K562 (cell line): ENCODE data around the gene WDR46. TPM values are rescaled to one million over a fixed set of nuclear protein-coding genes. Genes with fewer than 3 reads are reported as not detected.

Experiments
- BRD9 ChIP-seq: fragments of 450-650 bp; IDR thresholded peaks from 2 replicates; pipeline ENCODE4 v1.6.1; 2018; ENCODE audit warnings: low read depth; ENCODE audit not compliant: partially characterized antibody
- FOXM1 ChIP-seq, 2 experiments: fragments of 450-650 bp in 1 of 2; sonication (generic) in 1 of 2; formaldehyde crosslinking in 1 of 2; IDR thresholded peaks; 2 replicates each; pipeline versions ENCODE4 v1.6.1 to v1.9.0; 2017 to 2022; ENCODE audit warnings: low read depth in 2 of 2, mild to moderate bottlenecking in 2 of 2, missing genetic modification reagents in 1 of 2, moderate library complexity in 1 of 2
- FUS ChIP-seq: fragments of 200-400 bp; formaldehyde crosslinking; optimal IDR thresholded peaks from 2 replicates; pipeline ENCODE3; 2017; ENCODE audit warnings: low read depth, low read length
- GTF2F1 ChIP-seq: IDR thresholded peaks from 2 replicates; pipeline ENCODE4 v1.6.1; 2011; ENCODE audit warnings: low read depth, low read length, improper control_type of control experiment
- HNRNPK ChIP-seq: fragments of 200-400 bp; formaldehyde crosslinking; IDR thresholded peaks from one replicate; pipeline ENCODE4 v1.6.1; 2018; ENCODE audit warnings: mild to moderate bottlenecking, low read depth, low read length; ENCODE audit not compliant: poor library complexity, severe bottlenecking
- JUNB ChIP-seq: fragments of 450-650 bp; formaldehyde crosslinking; conservative IDR thresholded peaks from 2 replicates; pipeline ENCODE4 v1.4.0; 2020; ENCODE audit warnings: mild to moderate bottlenecking
- PCBP1 ChIP-seq: fragments of 200-400 bp; formaldehyde crosslinking; IDR thresholded peaks from 2 replicates; pipeline ENCODE4 v1.6.1; 2018; ENCODE audit warnings: mild to moderate bottlenecking, low read depth, low read length; ENCODE audit not compliant: poor library complexity, severe bottlenecking
- PHF8 ChIP-seq: fragments of 200-600 bp; sonication (generic); IDR thresholded peaks from 2 replicates; pipeline ENCODE4 v1.6.1; 2012; ENCODE audit warnings: mixed run types, mild to moderate bottlenecking, inconsistent platforms, low read length, moderate library complexity, borderline replicate concordance
- PHTF2 ChIP-seq: fragments of 250-450 bp; sonication (Bioruptor Pico); IDR thresholded peaks from 2 replicates; pipeline ENCODE4 v1.5.0; 2021; ENCODE audit warnings: mild to moderate bottlenecking
- SIX5 ChIP-seq, 2 experiments: IDR thresholded peaks; 2 replicates each; pipeline ENCODE4 v1.6.1; 2011; ENCODE audit warnings: low read length in 2 of 2, borderline replicate concordance in 1 of 2, low read depth in 1 of 2, mild to moderate bottlenecking in 1 of 2, moderate library complexity in 1 of 2; ENCODE audit not compliant: insufficient read depth in 1 of 2
- SP1 ChIP-seq: sonication (generic); formaldehyde crosslinking; IDR thresholded peaks from 2 replicates; pipeline ENCODE4 v1.8.1; 2022; ENCODE audit warnings: mild to moderate bottlenecking, missing genetic modification reagents
- SUPT5H ChIP-seq: fragments of 450-650 bp; IDR thresholded peaks from 2 replicates; pipeline ENCODE4 v1.6.1; 2016
- TCFL5 ChIP-seq: fragments of 250-450 bp; sonication (Bioruptor Pico); conservative IDR thresholded peaks from 2 replicates; pipeline ENCODE4 v1.6.1; 2021; ENCODE audit warnings: mild to moderate bottlenecking, moderate library complexity, matching md5 sums
- XRCC5 ChIP-seq: fragments of 200-400 bp; formaldehyde crosslinking; IDR thresholded peaks from 2 replicates; pipeline ENCODE4 v1.6.1; 2017; ENCODE audit warnings: low read depth, mild to moderate bottlenecking, low read length
- ZBTB7A ChIP-seq: IDR thresholded peaks from 2 replicates; pipeline ENCODE4 v1.6.1; 2011; ENCODE audit warnings: low read depth, mild to moderate bottlenecking, low read length, moderate library complexity, borderline replicate concordance; ENCODE audit not compliant: control insufficient read depth
- ZC3H8 ChIP-seq: fragments of 450-650 bp; IDR thresholded peaks from 2 replicates; pipeline ENCODE4 v1.6.1; 2017
- ZFP1 ChIP-seq: fragments of 450-650 bp; formaldehyde crosslinking; IDR thresholded peaks from 2 replicates; pipeline ENCODE4 v1.4.0; 2020; ENCODE audit warnings: mild to moderate bottlenecking, mixed read lengths
- ZNF143 ChIP-seq: sonication (generic); formaldehyde crosslinking; IDR thresholded peaks from 2 replicates; pipeline ENCODE4 v1.9.0; 2022; ENCODE audit warnings: mild to moderate bottlenecking, missing genetic modification reagents
- ZNF384 ChIP-seq: IDR thresholded peaks from 2 replicates; pipeline ENCODE4 v1.6.1; 2012; ENCODE audit warnings: low read depth, low read length, improper control_type of control experiment
- polyA plus RNA-seq, 8 experiments: library from polyadenylated mRNA; depleted of rRNA in 4 of 8; stranded (reverse) in 5 of 8; unstranded in 3 of 8; fragments of >200 nt; fragmentation: Nextera tagmentation in 2 of 8; fragmentation: Illumina TruSeq in 1 of 8; extraction: Ambion mirVana in 2 of 8; extraction: Trizol in 1 of 8; gene quantifications; 2 replicates each; pipeline versions ENCODE4 v1.2.1 to v1.2.3, GENCODE V29; 2011 to 2014; ENCODE audit warnings: inconsistent platforms in 1 of 8, missing spikeins in 1 of 8
- total RNA-seq, 7 experiments: library from RNA; depleted of rRNA in 6 of 7; stranded (reverse); fragments of >200 nt in 6 of 7; fragmentation: Illumina TruSeq in 2 of 7; extraction: Trizol in 2 of 7; gene quantifications; 2 replicates each; pipeline versions ENCODE4 v1.2.1 to v1.2.3, GENCODE V29; 2011 to 2021; ENCODE audit warnings: low replicate concordance in 1 of 7
- TF ChIP-seq, protein P1 (sequence below): sonication (generic); IDR thresholded peaks from 2 replicates; pipeline ENCODE4 v1.6.1; 2016
- TF ChIP-seq, protein P2 (sequence below): fragments of 450-650 bp; IDR thresholded peaks from 2 replicates; pipeline ENCODE4 v1.6.1; 2018; ENCODE audit not compliant: partially characterized antibody
- TF ChIP-seq, protein P3 (sequence below): fragments of 450-650 bp; IDR thresholded peaks from 2 replicates; pipeline ENCODE4 v1.6.1; 2018; ENCODE audit warnings: mild to moderate bottlenecking, low read depth; ENCODE audit not compliant: partially characterized antibody

WDR46 gene
- total and polyA plus RNA-seq, 9 of the 15 experiments (the other 6 are each of a cell fraction or from before 2014, with no cell fraction given), result 8.9 to 146 (median 93.1) TPM

DNA sequence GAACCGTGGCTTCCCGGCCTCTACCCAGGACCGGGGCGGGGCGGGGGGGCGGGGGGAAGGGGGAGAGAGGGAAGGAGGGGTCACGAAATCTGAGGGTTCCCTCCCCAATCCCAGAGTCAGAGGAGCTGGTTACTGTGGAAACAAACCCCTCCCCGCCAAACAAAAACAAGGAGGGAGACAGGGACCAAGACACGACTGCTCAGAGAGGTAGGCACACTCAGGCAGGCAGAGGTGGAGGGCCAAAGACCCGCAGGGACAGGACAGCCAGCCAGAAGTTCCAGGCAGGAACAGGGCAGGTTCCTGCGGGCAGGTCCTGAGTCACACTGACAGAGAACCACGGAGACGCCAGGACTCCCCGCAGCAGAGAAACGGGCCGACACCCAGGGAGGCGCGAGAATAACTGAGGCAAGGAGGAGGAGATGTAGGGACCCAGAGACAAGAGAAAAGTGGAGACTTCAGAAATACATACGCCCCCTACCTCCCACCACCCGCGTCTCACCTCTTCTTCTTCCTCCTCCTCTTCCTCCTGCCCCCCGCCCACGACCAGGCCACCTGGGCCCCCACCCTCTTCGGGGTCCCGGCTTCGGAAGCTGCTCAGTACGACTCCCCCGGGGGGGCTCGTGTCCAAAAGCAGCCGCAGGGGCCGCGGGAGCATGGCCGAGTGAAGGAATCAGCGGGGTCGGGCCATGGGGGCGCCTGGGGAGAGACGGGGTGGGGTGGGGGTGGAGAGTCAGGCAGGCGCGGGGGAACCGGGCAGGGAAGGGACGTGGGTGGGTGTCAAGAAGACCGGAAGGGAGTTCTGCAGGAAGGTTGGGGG lies 9.1 kb upstream of the WDR46 start (continued):
- TF ChIP-seq, protein P1, sequence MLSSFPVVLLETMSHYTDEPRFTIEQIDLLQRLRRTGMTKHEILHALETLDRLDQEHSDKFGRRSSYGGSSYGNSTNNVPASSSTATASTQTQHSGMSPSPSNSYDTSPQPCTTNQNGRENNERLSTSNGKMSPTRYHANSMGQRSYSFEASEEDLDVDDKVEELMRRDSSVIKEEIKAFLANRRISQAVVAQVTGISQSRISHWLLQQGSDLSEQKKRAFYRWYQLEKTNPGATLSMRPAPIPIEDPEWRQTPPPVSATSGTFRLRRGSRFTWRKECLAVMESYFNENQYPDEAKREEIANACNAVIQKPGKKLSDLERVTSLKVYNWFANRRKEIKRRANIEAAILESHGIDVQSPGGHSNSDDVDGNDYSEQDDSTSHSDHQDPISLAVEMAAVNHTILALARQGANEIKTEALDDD, result 0 out of 2 replicates have a peak, but pooled peaks have one; percentile 7
- TF ChIP-seq FOXM1 (IDR thresholded peaks at IDR 0.05; ENCODE audit: low read depth) (no peak; the same call in 1 of the 2 replicates), FOXM1 (CRISPR knock-in tag; IDR thresholded peaks at IDR 0.05; ENCODE audit: low read depth) (no peak), HNRNPK (no peak), ZFP1 (no peak), FUS (no peak), ZC3H8 (peak; percentile 30; the same call in 1 of the 2 replicates), PHTF2 (CRISPR knock-in tag) (no peak), PHF8 (peak; percentile 24; the same call in 1 of the 2 replicates), TCFL5 (no peak), SUPT5H (peak; percentile 74), JUNB (CRISPR knock-in tag) (no peak), ZNF384 (no peak), BRD9 (peak; percentile 48), SIX5 (IDR thresholded peaks at IDR 0.05; ENCODE audit: borderline replicate concordance in 1 of 2, insufficient read depth in 1 of 2, low read depth in 1 of 2, low read length in 2 of 2) (no peak), SP1 (CRISPR knock-in tag) (peak; percentile 69; the same call in 1 of the 2 replicates), ZNF143 (no peak), GTF2F1 (no peak), PCBP1 (no peak), ZBTB7A (peak; percentile 81), XRCC5 (no peak; the same call in 1 of the 2 replicates)
- TF ChIP-seq, protein P2, sequence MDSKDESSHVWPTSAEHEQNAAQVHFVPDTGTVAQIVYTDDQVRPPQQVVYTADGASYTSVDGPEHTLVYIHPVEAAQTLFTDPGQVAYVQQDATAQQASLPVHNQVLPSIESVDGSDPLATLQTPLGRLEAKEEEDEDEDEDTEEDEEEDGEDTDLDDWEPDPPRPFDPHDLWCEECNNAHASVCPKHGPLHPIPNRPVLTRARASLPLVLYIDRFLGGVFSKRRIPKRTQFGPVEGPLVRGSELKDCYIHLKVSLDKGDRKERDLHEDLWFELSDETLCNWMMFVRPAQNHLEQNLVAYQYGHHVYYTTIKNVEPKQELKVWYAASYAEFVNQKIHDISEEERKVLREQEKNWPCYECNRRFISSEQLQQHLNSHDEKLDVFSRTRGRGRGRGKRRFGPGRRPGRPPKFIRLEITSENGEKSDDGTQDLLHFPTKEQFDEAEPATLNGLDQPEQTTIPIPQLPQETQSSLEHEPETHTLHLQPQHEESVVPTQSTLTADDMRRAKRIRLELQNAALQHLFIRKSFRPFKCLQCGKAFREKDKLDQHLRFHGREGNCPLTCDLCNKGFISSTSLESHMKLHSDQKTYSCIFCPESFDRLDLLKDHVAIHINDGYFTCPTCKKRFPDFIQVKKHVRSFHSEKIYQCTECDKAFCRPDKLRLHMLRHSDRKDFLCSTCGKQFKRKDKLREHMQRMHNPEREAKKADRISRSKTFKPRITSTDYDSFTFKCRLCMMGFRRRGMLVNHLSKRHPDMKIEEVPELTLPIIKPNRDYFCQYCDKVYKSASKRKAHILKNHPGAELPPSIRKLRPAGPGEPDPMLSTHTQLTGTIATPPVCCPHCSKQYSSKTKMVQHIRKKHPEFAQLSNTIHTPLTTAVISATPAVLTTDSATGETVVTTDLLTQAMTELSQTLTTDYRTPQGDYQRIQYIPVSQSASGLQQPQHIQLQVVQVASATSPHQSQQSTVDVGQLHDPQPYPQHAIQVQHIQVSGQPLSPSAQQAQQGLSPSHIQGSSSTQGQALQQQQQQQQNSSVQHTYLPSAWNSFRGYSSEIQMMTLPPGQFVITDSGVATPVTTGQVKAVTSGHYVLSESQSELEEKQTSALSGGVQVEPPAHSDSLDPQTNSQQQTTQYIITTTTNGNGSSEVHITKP, result no peak
- TF ChIP-seq, protein P3, sequence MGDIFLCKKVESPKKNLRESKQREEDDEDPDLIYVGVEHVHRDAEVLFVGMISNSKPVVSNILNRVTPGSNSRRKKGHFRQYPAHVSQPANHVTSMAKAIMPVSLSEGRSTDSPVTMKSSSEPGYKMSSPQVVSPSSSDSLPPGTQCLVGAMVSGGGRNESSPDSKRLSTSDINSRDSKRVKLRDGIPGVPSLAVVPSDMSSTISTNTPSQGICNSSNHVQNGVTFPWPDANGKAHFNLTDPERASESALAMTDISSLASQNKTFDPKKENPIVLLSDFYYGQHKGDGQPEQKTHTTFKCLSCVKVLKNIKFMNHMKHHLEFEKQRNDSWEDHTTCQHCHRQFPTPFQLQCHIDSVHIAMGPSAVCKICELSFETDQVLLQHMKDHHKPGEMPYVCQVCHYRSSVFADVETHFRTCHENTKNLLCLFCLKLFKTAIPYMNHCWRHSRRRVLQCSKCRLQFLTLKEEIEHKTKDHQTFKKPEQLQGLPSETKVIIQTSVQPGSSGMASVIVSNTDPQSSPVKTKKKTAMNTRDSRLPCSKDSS, result no peak
